Measurements from ENCODE around the gene PMP22. TPM values are rescaled to one million over a fixed set of nuclear protein-coding genes. Genes with fewer than 3 reads are reported as not detected.

The PMP22 gene
- total RNA-seq, 4 donors from 2014 or later: 75.5 to 227 (median 83.2) TPM

GRCh38 chr17:15273141-15273793, 8.1 kb upstream of the PMP22 start:
- Histone ChIP-seq H3K36me3 (no peaks in the 10 kb centered on the region), H3K27ac (peak overlapping the region; percentile 49 to 63 (median 56))
- in situ Hi-C loops (cut with MboI; ENCODE audit: low sequenced_read_pairs in 4 of 4): loop anchor here in 3 of 4 donors (25.0 kb wide), 1 partner anchor 139 kb away; no protein-coding TSS in a partner anchor

GRCh38 chr17:15271741-15272140, 6.6 kb upstream of the PMP22 start:
- H3K36me3 ChIP-seq: no peaks in the 10 kb centered on the region
- no peaks in the 10 kb centered on the region for H3K27me3 ChIP-seq
- intact Hi-C loops (cut with DNase I; ENCODE audit: low total_unique reads): no loop called here
- in situ Hi-C loops (cut with MboI; ENCODE audit: low sequenced_read_pairs in 4 of 4): loop anchor here in 3 of 4 donors (25.0 kb wide), 1 partner anchor 141 kb away; no protein-coding TSS in a partner anchor
- peaks cover 12 to 13% of the 10 kb centered on the region in 2 donors for H3K4me1 ChIP-seq
- no peak for ATAC-seq
- peak overlapping the region in 3 of 4 donors; percentile 55 to 63 (median 58) for H3K27ac ChIP-seq
- peak in 1 of 2 donors; percentile 34 for DNase-seq
- TF ChIP-seq CTCF (IDR thresholded peaks at IDR 0.05 in 4 of 5, conservative IDR thresholded peaks at IDR 0.05 in 1 of 5) (no peak), POLR2A (IDR thresholded peaks at IDR 0.05) (no peak)
- no peak overlapping the region for H3K4me3 ChIP-seq
- no peaks in the 10 kb centered on the region for H3K9me3 ChIP-seq

More at GRCh38 chr17:15273141-15273793, 8.1 kb upstream of the PMP22 start:
- Histone ChIP-seq H3K4me1 (peaks cover 12 to 13% of the 10 kb centered on the region in 2 donors), H3K27me3 (no peaks in the 10 kb centered on the region), H3K9me3 (no peaks in the 10 kb centered on the region), H3K4me3 (no peak overlapping the region)
- TF ChIP-seq CTCF (IDR thresholded peaks at IDR 0.05 in 4 of 5, conservative IDR thresholded peaks at IDR 0.05 in 1 of 5) (no peak), POLR2A (IDR thresholded peaks at IDR 0.05) (no peak)
- peak; percentile 78 to 82 for ATAC-seq
- peak in 1 of 2 donors; percentile 34 for DNase-seq
- intact Hi-C loops (cut with DNase I; ENCODE audit: low total_unique reads): no loop called here

- Histone ChIP-seq H3K27me3 (no peaks in the 10 kb centered on the region), H3K9me3 (no peaks in the 10 kb centered on the region), H3K4me3 (no peak overlapping the region), H3K27ac (peak overlapping the region in 3 of 4 donors; percentile 35 to 63 (median 35)), H3K36me3 (no peaks in the 10 kb centered on the region), H3K4me1 (peaks cover 12 to 13% of the 10 kb centered on the region in 2 donors)
- TF ChIP-seq CTCF (IDR thresholded peaks at IDR 0.05 in 4 of 5, conservative IDR thresholded peaks at IDR 0.05 in 1 of 5) (no peak), POLR2A (IDR thresholded peaks at IDR 0.05) (no peak)
- ATAC-seq: no peak
- peak in 1 of 2 donors; percentile 34 for DNase-seq
- intact Hi-C loops (cut with DNase I; ENCODE audit: low total_unique reads) (no loop called here), in situ Hi-C loops (cut with MboI; ENCODE audit: low sequenced_read_pairs in 4 of 4) (loop anchor here in 3 of 4 donors (25.0 kb wide), 1 partner anchor 141 kb away; no protein-coding TSS in a partner anchor)
Measured at GRCh38 chr17:15270628-15271381, 5.7 kb upstream of the PMP22 start.

GRCh38 chr17:15269780-15270089, 4.6 kb upstream of the PMP22 start:
- H3K4me1 ChIP-seq: peaks cover 16 to 19% of the 10 kb centered on the region in 2 donors
- H3K27me3 ChIP-seq: no peaks in the 10 kb centered on the region
- no peaks in the 10 kb centered on the region for H3K9me3 ChIP-seq
- H3K27ac ChIP-seq: peak overlapping the region in 3 of 4 donors; percentile 2 to 55 (median 18)
- DNase-seq (no peak), ATAC-seq (no peak)
- H3K36me3 ChIP-seq: no peaks in the 10 kb centered on the region
- in situ Hi-C loops (cut with MboI; ENCODE audit: low sequenced_read_pairs in 4 of 4) (loop anchor here in 3 of 4 donors (25.0 kb wide), 1 partner anchor 143 kb away; no protein-coding TSS in a partner anchor), intact Hi-C loops (cut with DNase I; ENCODE audit: low total_unique reads) (no loop called here)
- no peak for TF ChIP-seq CTCF (IDR thresholded peaks at IDR 0.05 in 4 of 5, conservative IDR thresholded peaks at IDR 0.05 in 1 of 5)
- TF ChIP-seq POLR2A (IDR thresholded peaks at IDR 0.05): no peak
- no peak overlapping the region for H3K4me3 ChIP-seq

Data from gastrocnemius medialis (tissue), 4 donors.